ENCODE results near the gene TASOR2. TPM values are rescaled to one million over a fixed set of nuclear protein-coding genes. Genes with fewer than 3 reads are reported as not detected.

Gene TASOR2
- total and polyA plus RNA-seq, 8 donors = 10.7 to 36.9 (median 29.3) TPM

- WGBS, 2 donors = 96 to 98% methylated on average over 11 of the region's 11 CpGs
- H3K4me3 ChIP-seq = no peak overlapping the region
- H3K9me3 ChIP-seq = no peaks in the 10 kb centered on the region
- no peak overlapping the region for H3K27ac ChIP-seq
- no peaks in the 10 kb centered on the region for H3K36me3 ChIP-seq
- intact Hi-C loops (cut with DNase I) = no loop called here
- TF ChIP-seq, protein P1, sequence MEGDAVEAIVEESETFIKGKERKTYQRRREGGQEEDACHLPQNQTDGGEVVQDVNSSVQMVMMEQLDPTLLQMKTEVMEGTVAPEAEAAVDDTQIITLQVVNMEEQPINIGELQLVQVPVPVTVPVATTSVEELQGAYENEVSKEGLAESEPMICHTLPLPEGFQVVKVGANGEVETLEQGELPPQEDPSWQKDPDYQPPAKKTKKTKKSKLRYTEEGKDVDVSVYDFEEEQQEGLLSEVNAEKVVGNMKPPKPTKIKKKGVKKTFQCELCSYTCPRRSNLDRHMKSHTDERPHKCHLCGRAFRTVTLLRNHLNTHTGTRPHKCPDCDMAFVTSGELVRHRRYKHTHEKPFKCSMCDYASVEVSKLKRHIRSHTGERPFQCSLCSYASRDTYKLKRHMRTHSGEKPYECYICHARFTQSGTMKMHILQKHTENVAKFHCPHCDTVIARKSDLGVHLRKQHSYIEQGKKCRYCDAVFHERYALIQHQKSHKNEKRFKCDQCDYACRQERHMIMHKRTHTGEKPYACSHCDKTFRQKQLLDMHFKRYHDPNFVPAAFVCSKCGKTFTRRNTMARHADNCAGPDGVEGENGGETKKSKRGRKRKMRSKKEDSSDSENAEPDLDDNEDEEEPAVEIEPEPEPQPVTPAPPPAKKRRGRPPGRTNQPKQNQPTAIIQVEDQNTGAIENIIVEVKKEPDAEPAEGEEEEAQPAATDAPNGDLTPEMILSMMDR (IDR thresholded peaks at IDR 0.05) = no peak
- H3K4me1 ChIP-seq = peaks cover 0 to 10% (median 7%) of the 10 kb centered on the region in 3 donors
- DNase-seq = no peak
- FAIRE-seq = no peak
- no peaks in the 10 kb centered on the region for H3K27me3 ChIP-seq
- ATAC-seq = no peak
Observed at GRCh38 chr10:5649746-5650145, 34.9 kb upstream of the TASOR2 start.

GRCh38 chr10:5650664-5651387 lies 33.8 kb upstream of the TASOR2 start:
- WGBS, 2 donors = 88 to 89% methylated on average over 20 of the region's 20 CpGs
- TF ChIP-seq, protein P1 (IDR thresholded peaks at IDR 0.05) = no peak
- H3K9me3 ChIP-seq = no peaks in the 10 kb centered on the region
- DNase-seq = no peak
- no peak overlapping the region for H3K4me3 ChIP-seq
- intact Hi-C loops (cut with DNase I) = no loop called here
- ATAC-seq = no peak
- H3K27ac ChIP-seq = no peak overlapping the region
- no peak for FAIRE-seq
- peaks cover 0 to under 1% (median 0%) of the 10 kb centered on the region in 3 donors for H3K4me1 ChIP-seq
- H3K36me3 ChIP-seq = no peaks in the 10 kb centered on the region
- no peaks in the 10 kb centered on the region for H3K27me3 ChIP-seq

DNA sequence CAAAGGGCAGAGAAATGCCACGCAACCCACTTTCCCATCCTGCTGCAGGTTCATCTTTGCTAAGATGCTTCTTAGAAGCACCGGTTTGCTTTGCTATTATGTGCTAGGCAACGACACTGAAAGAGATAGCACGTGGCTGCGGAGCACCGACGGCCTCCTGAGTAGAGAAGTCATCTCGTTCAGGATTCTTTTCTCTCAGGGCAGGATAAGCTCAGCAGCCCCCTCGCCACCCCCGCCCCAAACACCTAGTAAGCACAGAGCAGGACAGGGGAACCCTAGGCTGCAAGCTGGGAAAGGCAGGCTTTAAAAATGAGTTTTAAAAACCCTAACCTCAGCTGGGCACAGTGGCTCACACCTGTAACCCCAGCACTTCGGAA lies 33.3 kb upstream of the TASOR2 start:
- no peak for DNase-seq
- Histone ChIP-seq H3K4me1 (no peaks in the 10 kb centered on the region), H3K27me3 (no peaks in the 10 kb centered on the region), H3K4me3 (no peak overlapping the region), H3K9me3 (no peaks in the 10 kb centered on the region), H3K36me3 (no peaks in the 10 kb centered on the region), H3K27ac (no peak overlapping the region)
- TF ChIP-seq, protein P1 (IDR thresholded peaks at IDR 0.05) = no peak
- FAIRE-seq = no peak
- 92 to 94% methylated on average over 11 of the region's 11 CpGs for WGBS, 2 donors
- intact Hi-C loops (cut with DNase I) = no loop called here
- ATAC-seq = no peak

DNA sequence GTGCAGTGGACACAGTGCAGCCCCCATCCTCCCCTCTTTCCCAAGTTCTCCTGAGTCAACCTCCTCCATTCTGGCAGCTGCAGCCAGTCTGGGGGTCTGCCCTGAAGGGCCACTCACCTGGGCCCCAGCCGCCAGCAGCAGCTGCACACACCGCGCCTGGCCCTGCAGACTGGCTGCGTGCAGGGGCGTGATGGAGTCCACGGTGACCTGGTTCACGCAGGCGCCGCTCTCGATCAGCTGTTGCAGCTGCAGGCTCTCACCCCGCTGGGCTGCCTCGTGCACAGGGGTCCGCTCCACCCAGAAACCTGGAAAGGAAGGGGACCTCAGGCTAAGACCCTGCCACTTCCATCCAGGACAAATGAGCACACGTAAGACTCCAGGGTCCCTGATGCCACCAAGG lies 31.9 kb upstream of the TASOR2 start:
- no peak overlapping the region for H3K27ac ChIP-seq
- no peaks in the 10 kb centered on the region for H3K27me3 ChIP-seq
- H3K9me3 ChIP-seq = no peaks in the 10 kb centered on the region
- WGBS, 2 donors = 97 to 98% methylated on average over 14 of the region's 14 CpGs
- no peaks in the 10 kb centered on the region for H3K4me1 ChIP-seq
- no peak for FAIRE-seq
- no peak overlapping the region for H3K4me3 ChIP-seq
- DNase-seq = no peak
- H3K36me3 ChIP-seq = no peaks in the 10 kb centered on the region
- TF ChIP-seq, protein P1 (IDR thresholded peaks at IDR 0.05) = no peak
- ATAC-seq = no peak
- intact Hi-C loops (cut with DNase I) = no loop called here

DNA sequence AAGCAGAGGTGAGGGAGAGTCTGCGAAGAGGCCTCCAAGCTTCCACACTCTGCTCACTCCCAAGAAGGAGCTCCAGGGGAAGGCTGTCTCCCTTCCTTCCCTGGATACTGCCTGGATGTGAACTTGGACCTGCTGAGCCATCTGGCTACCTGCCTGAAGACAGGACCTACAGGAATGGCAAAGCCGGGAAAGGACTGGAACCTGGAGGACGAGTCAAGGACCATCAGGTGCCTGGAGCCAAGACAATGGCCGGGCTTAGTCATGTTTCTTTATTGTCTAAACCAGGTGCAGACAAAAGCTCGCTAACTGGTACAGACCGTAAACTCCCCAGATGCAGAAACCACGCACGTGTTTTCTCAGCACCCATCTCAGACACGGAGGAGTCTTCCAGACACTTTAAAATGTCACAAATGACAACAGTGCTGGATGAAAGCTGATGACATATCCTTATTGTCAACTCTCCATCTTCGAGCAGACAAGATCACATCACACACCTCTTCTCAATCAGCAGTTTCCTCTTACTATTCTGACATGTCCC lies 30.4 kb upstream of the TASOR2 start:
- FAIRE-seq (no peak), ATAC-seq (no peak), DNase-seq (no peak)
- H3K27me3 ChIP-seq = no peaks in the 10 kb centered on the region
- TF ChIP-seq, protein P1 (IDR thresholded peaks at IDR 0.05) = no peak
- no peak overlapping the region for H3K27ac ChIP-seq
- no peaks in the 10 kb centered on the region for H3K4me1 ChIP-seq
- no peaks in the 10 kb centered on the region for H3K9me3 ChIP-seq
- no peak overlapping the region for H3K4me3 ChIP-seq
- WGBS, 2 donors = 82 to 85% methylated on average over 10 of the region's 10 CpGs
- intact Hi-C loops (cut with DNase I) = no loop called here
- no peaks in the 10 kb centered on the region for H3K36me3 ChIP-seq
